Omental fat pad (tissue), 4 donors: ENCODE data around the gene NDUFV2. TPM values are rescaled to one million over a fixed set of nuclear protein-coding genes. Genes with fewer than 3 reads are reported as not detected.
A peak's percentile ranks its signal among the peaks of the same experiment; 100 is the strongest.

Experiments used
- ATAC-seq: fragments of 150-250 bp; one replicate; pipeline ENCODE4 v1.9.1; 2016; ENCODE audit warnings: mild to moderate bottlenecking, moderate library complexity; ENCODE audit not compliant: low FRiP score
- DNase-seq: peaks from one replicate; pipeline ENCODE4 v3.0.0-alpha.2; 2019; ENCODE audit warnings: low spot score
- total RNA-seq, 4 donors: library from RNA; depleted of rRNA; stranded (reverse); fragments of >200 nt; gene quantifications; one replicate each; pipeline ENCODE4 v1.1.0, GENCODE V29; 2016
- TF ChIP-seq, protein P1 (sequence below), 3 donors: fragments of 450-650 bp; IDR thresholded peaks; one replicate each; pipeline ENCODE4 v1.5.1; 2016 to 2017; ENCODE audit warnings: antibody characterized with exemption in 3 of 3, mild to moderate bottlenecking in 3 of 3, moderate library complexity in 2 of 3

NDUFV2 gene
- total RNA-seq, 4 donors from 2014 or later: 86.1 to 92.1 (median 88.8) TPM

GRCh38 chr18:9136315-9137155 is 34.0 kb downstream of the NDUFV2 start, which contains the start of gene ANKRD12:
ANKRD12 (plus strand) TSS chr18:9136781; CDS start chr18:9182433, 45,652 bp downstream.
- ATAC-seq: peak; percentile 92
- peak; percentile 77 for DNase-seq
- TF ChIP-seq, protein P1, sequence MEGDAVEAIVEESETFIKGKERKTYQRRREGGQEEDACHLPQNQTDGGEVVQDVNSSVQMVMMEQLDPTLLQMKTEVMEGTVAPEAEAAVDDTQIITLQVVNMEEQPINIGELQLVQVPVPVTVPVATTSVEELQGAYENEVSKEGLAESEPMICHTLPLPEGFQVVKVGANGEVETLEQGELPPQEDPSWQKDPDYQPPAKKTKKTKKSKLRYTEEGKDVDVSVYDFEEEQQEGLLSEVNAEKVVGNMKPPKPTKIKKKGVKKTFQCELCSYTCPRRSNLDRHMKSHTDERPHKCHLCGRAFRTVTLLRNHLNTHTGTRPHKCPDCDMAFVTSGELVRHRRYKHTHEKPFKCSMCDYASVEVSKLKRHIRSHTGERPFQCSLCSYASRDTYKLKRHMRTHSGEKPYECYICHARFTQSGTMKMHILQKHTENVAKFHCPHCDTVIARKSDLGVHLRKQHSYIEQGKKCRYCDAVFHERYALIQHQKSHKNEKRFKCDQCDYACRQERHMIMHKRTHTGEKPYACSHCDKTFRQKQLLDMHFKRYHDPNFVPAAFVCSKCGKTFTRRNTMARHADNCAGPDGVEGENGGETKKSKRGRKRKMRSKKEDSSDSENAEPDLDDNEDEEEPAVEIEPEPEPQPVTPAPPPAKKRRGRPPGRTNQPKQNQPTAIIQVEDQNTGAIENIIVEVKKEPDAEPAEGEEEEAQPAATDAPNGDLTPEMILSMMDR (IDR thresholded peaks at IDR 0.05): no peak

DNA sequence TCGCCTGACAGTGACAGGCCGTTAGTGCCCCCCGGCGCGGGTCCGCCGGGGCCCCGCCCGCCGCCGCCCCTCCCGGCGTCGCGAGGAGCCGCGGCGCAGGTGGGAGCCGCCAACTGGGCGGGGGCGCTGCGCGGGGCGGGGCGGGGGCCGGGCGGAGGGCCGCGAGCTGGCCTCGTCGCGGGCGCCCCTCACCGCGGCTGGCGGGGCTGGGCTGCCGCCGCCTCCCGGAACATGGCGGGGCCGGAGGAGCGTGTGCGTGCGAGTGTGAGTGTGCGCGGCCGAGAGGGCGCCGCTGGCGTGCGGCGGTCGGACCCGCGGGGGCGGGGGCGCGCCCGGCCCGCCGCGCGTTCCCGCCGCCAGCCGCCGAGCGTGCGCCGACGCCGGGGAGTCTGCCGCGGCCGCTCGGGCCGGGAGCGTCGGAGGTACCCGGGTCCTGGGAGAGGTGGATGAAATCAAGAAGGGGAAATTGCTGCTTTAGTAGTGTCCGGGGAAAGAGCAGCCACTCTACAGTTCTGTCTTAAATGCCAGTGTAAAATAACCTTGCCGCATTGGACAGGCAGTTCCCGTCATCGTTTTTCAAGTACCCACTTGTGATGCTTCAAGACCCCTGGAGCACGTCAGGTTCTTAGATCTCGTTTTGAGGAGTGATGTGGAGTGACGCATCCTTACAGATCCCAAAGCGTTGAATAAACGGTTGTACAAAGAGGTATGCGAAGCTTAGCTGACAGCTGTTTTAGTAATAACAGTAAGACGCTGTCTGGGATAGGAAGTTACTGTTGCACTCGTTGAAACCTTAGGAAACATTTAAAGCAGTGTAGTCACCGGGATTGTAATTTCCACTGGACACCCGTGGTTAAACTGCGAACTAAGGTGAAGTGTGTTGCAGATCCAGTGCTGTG is 34.9 kb downstream of the NDUFV2 start:
- DNase-seq (no peak), ATAC-seq (peak; percentile 58)
- TF ChIP-seq, protein P1 (IDR thresholded peaks at IDR 0.05): no peak

GRCh38 chr18:9139400-9140039 is 37.0 kb downstream of the NDUFV2 start:
- TF ChIP-seq, protein P1 (IDR thresholded peaks at IDR 0.05): no peak
- DNase-seq (no peak), ATAC-seq (no peak)

DNA sequence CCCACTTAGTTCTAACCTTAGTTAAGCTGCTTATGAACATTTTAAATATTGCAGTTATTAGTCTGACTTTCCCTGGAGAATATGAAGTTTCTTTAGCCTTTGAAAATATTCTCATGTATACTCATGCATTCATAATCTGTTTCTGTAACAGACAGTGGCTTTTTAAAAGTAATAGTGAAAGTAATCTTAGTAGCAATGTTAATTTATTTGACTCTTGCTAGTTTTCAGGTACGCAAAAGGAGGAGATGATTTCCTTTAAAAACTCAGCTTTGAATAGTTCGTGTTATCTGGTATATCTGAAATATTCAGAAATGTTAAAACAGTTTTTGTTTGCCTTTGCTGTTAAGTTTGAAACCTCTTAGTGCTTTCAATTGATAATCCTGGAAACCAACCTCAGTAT is 37.9 kb downstream of the NDUFV2 start:
- TF ChIP-seq, protein P1 (IDR thresholded peaks at IDR 0.05): no peak
- ATAC-seq (no peak), DNase-seq (no peak)

DNA sequence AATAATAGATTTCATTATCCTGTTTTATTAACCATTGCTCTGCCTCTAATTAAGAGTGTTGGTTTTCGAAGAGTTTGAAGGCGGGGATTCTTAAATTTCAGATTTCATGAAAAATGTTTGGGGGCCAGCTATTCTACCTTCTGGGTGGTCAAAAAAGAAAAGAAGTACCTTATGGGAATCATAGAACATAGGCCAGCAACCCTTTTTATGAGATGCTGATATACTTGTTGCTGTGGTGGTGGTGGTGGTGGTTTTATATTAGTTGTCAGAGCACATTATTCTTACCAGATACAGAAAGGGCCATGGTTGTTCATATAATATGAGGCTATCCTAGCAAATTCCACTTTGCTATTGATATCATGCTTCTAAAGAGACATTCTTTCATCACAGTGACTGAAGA is 38.5 kb downstream of the NDUFV2 start:
- no peak for DNase-seq
- TF ChIP-seq, protein P1 (IDR thresholded peaks at IDR 0.05): no peak
- ATAC-seq: no peak

DNA sequence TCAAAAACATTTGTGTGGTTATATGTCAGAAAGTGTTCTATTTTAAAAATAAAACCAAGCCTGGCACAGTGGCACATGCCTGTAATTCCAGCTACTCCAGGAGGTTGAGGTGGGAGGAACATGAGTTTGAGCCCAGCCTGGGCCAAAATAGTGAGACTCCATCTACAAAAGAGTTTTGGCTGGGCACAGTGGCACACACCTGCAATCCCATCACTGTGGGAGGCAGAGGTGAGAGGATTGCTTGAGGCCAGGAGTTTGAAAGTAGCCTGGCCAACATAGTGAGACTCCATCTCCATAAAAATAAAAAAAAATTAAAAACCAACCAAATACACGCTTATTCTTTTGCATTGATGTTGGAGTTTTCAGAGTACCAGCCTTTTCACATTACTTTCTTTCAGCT is 43.7 kb downstream of the NDUFV2 start:
- TF ChIP-seq, protein P1 (IDR thresholded peaks at IDR 0.05): no peak
- no peak for DNase-seq

More for the DNA sequence above, 43.7 kb downstream of the NDUFV2 start:
- ATAC-seq: no peak
